Stimulated activated CD4-positive, alpha-beta T cell treated with anti-CD3 and anti-CD28 coated beads, Interleukin-1b, Interleukin-23, amount 100 ng/mL, for 24 hours (primary cell): Measurements from ENCODE around the gene UCN.
A peak's percentile ranks its signal among the peaks of the same experiment; 100 is the strongest.
"Not testable (repeated sequence)": the region's sequence is repeated elsewhere in the genome, so short reads cannot be mapped to it uniquely, and the experiment has no call there.

Experiments used
- DNase-seq, 4 experiments: peaks; one replicate each; pipeline ENCODE4 v3.0.0-alpha.2; 2020; ENCODE audit warnings: low read depth in 4 of 4, low spot score in 1 of 4

The UCN gene

GRCh38 chr2:27285481-27285880 is 22.8 kb downstream of the UCN start:
- DNase-seq = no peak

- no peak for DNase-seq
Measured at GRCh38 chr2:27284996-27285395, 23.2 kb downstream of the UCN start.

- no peak for DNase-seq
Measured at GRCh38 chr2:27282892-27283291, 25.4 kb downstream of the UCN start.

GRCh38 chr2:27281855-27282559 is 26.2 kb downstream of the UCN start, which contains the start of gene TRIM54:
Gene TRIM54 (plus strand): TSS chr2:27282429. CDS start chr2:27282732, 303 bp downstream.
- no peak for DNase-seq

GRCh38 chr2:27281442-27281841 is 26.8 kb downstream of the UCN start:
- DNase-seq = no peak

- no peak for DNase-seq
Measured at GRCh38 chr2:27280826-27281225, 27.4 kb downstream of the UCN start.

- DNase-seq = no peak
Measured at GRCh38 chr2:27278010-27278409, 30.2 kb downstream of the UCN start.

- no peak for DNase-seq
Measured at GRCh38 chr2:27275211-27276150, 32.8 kb downstream of the UCN start, which contains the start of gene DNAJC5G. Gene DNAJC5G (plus strand): TSS chr2:27275433. CDS start chr2:27276729, 1,296 bp downstream.

GRCh38 chr2:27272537-27273522 is 35.4 kb downstream of the UCN start:
- DNase-seq = not testable (repeated sequence)

- DNase-seq = no peak
Measured at GRCh38 chr2:27271631-27272340, 36.5 kb downstream of the UCN start.

- no peak for DNase-seq
Measured at GRCh38 chr2:27270670-27271069, 37.6 kb downstream of the UCN start.

- no peak for DNase-seq
Measured at GRCh38 chr2:27270131-27270530, 38.1 kb downstream of the UCN start.

- DNase-seq = not testable (repeated sequence)
Measured at GRCh38 chr2:27268296-27268695, 39.9 kb downstream of the UCN start.

- DNase-seq = no peak
Measured at GRCh38 chr2:27265536-27265870, 42.7 kb downstream of the UCN start.

- peak in 3 of 4 experiments; percentile 34 to 58 (median 50) for DNase-seq
Measured at GRCh38 chr2:27264753-27265535, 43.3 kb downstream of the UCN start.

GRCh38 chr2:27264253-27264752 is 43.9 kb downstream of the UCN start:
- DNase-seq = no peak

- no peak for DNase-seq
Measured at GRCh38 chr2:27263287-27264252, 44.7 kb downstream of the UCN start.
